ENCODE measurements around the gene CLCN3. TPM values are rescaled to one million over a fixed set of nuclear protein-coding genes. Genes with fewer than 3 reads are reported as not detected.
"Not testable (repeated sequence)": the region's sequence is repeated elsewhere in the genome, so short reads cannot be mapped to it uniquely, and the experiment has no call there.

Gene CLCN3
- total RNA-seq (2014; rRNA removed) (13.2 and 16.9 TPM in 2 replicates), Bru-seq, nascent RNA (percentile 77 among the genes with signal in this experiment), BruChase-seq, experiment 1, labeled RNA remaining after a 6-hour chase (percentile 73 among the genes with signal in this experiment), BruChase-seq, experiment 2, labeled RNA remaining after a 2-hour chase (percentile 68 among the genes with signal in this experiment)
- long read RNA-seq, full-length matches to known transcripts, result 50 of 74 reads
- long read RNA-seq, partial matches to known transcripts, result 11 of 74 reads
- long read RNA-seq, other reads (novel, unspliced or antisense), result 13 of 74 reads

DNA sequence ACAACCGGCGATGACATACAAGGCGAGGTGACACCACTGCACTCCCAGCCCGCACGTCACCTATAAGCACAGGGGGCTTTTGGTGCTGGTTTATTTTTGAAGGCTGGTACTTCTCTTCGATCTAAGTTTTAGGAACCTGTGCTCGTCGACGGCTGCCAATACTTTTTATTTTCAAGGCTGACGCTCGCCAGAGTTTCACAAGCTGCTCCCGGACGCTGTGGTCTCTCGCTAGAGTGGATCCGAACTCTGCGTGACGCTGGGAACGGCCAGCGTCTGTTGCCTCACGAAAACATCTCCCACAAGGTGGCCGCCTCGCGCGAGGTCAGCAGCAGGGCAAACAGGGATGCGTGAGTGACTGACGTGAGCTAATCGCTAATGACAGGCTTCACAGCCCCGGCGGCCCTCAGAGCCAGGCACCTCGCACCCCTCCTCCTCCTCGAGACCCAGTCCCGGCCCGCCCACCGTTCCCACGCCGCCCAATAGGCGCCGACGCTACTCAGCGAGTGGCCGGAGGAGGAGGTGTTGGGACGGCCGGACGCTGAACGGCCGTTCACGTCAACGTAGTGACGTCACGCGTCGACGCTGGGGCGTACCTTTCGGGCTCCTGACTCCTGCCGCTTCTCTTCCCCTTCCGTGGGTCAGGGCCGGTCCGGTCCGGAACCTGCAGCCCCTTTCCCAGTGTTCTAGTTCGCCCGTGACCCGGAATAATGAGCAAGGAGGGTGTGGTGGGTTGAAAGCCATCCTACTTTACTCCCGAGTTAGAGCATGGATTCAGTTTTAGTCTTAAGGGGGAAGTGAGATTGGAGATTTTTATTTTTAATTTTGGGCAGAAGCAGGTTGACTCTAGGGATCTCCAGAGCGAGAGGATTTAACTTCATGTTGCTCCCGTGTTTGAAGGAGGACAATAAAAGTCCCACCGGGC is at the start of gene CLCN3:
CLCN3 (plus strand) TSS at position 621 of the 922 bp plus-strand sequence. CDS start 15,351 bp downstream, outside the sequence.
- Histone ChIP-seq H3K79me2 (ENCODE audit: low read length) (peaks cover 48% of the 10 kb centered on the region), H2AFZ (ENCODE audit: low read length) (peak within 1 kb of the TSS; percentile 80), H3K9me2 (replicated peaks; ENCODE audit: low read length) (no peaks in the 10 kb centered on the region), H3K27me3 (ENCODE audit: low read length) (no peaks in the 10 kb centered on the region), H3K4me1 (ENCODE audit: insufficient read depth, low read length) (peaks cover 19% of the 10 kb centered on the region), H3F3A (ENCODE audit: low read length, unreplicated experiment) (no peaks in the 10 kb centered on the region), H3K36me3 (ENCODE audit: low read depth, low read length) (no peaks in the 10 kb centered on the region), H3K9me3 (ENCODE audit: low read length) (no peaks in the 10 kb centered on the region), H4K20me1 (ENCODE audit: low read length) (no peaks in the 10 kb centered on the region), H3K4me2 (ENCODE audit: low read length) (peak within 1 kb of the TSS; percentile 89), H3K9ac (ENCODE audit: low read length) (peak within 1 kb of the TSS; percentile 92), H3K27ac (ENCODE audit: low read length) (peak within 1 kb of the TSS; percentile 83), H3K4me3 (ENCODE audit: low read length) (peak within 1 kb of the TSS; percentile 92)
- no peak for TF ChIP-seq EZH2phosphoT487 (IDR thresholded peaks at IDR 0.05; ENCODE audit: borderline replicate concordance, low read length)
- no peak for TF ChIP-seq EZH2 (IDR thresholded peaks at IDR 0.05; ENCODE audit: low read length, unreplicated experiment)
- TF ChIP-seq, protein P1, sequence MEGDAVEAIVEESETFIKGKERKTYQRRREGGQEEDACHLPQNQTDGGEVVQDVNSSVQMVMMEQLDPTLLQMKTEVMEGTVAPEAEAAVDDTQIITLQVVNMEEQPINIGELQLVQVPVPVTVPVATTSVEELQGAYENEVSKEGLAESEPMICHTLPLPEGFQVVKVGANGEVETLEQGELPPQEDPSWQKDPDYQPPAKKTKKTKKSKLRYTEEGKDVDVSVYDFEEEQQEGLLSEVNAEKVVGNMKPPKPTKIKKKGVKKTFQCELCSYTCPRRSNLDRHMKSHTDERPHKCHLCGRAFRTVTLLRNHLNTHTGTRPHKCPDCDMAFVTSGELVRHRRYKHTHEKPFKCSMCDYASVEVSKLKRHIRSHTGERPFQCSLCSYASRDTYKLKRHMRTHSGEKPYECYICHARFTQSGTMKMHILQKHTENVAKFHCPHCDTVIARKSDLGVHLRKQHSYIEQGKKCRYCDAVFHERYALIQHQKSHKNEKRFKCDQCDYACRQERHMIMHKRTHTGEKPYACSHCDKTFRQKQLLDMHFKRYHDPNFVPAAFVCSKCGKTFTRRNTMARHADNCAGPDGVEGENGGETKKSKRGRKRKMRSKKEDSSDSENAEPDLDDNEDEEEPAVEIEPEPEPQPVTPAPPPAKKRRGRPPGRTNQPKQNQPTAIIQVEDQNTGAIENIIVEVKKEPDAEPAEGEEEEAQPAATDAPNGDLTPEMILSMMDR (conservative IDR thresholded peaks at IDR 0.05; ENCODE audit: low read depth, low read length), result no peak
- ChIA-PET POLR2A (ENCODE audit: unreplicated experiment) (interaction anchor here (0.6 kb wide), 1 partner anchor 1010 kb away, joined by 3 read pairs; no protein-coding TSS in a partner anchor), CTCF (interaction anchor here (0.7 to 1.0 kb wide), 2 partner anchors 39 to 358 kb away, joined by 3 read pairs; no protein-coding TSS in a partner anchor)
- BruUV-seq (replicated peaks), result no TSS peak
- DNase-seq, result peak; percentile 98
- peak; percentile 92 for ATAC-seq
- intact Hi-C loops (cut with micrococcal nuclease), result loop anchor here (1.0 to 10.0 kb wide), 4 partner anchors 15 to 175 kb away; no protein-coding TSS in a partner anchor

DNA sequence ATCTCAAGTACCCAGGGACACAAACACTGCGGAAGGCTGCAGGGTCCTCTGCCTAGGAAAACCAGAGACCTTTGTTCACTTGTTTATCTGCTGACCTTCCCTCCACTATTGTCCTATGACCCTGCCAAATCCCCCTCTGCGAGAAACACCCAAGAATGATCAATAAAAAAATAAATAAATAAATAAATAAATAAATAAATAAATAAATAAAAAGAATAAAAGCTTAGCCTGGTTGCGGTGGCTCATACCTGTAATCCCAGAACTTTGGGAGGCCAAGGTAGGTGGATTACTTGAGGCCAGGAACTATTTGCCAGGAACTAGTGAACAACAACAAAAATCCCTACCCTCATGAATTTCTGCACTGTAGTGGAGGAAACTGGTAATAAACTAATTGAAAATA is 49.4 kb upstream of the CLCN3 start:
- H3K4me3 ChIP-seq (ENCODE audit: low read length); ATAC-seq; H3K9ac ChIP-seq (ENCODE audit: low read length); H3K9me3 ChIP-seq (ENCODE audit: low read length); H3K4me2 ChIP-seq (ENCODE audit: low read length); H3K36me3 ChIP-seq (ENCODE audit: low read depth, low read length); H3K27me3 ChIP-seq (ENCODE audit: low read length); CTCF ChIA-PET; H3K9me2 ChIP-seq (replicated peaks; ENCODE audit: low read length); H3K79me2 ChIP-seq (ENCODE audit: low read length); H3K27ac ChIP-seq (ENCODE audit: low read length); BruUV-seq (replicated peaks); POLR2A ChIA-PET (ENCODE audit: unreplicated experiment); DNase-seq; H3K4me1 ChIP-seq (ENCODE audit: insufficient read depth, low read length); intact Hi-C loops (cut with micrococcal nuclease); H4K20me1 ChIP-seq (ENCODE audit: low read length); H2AFZ ChIP-seq (ENCODE audit: low read length); H3F3A ChIP-seq (ENCODE audit: low read length, unreplicated experiment): not testable (repeated sequence)

DNA sequence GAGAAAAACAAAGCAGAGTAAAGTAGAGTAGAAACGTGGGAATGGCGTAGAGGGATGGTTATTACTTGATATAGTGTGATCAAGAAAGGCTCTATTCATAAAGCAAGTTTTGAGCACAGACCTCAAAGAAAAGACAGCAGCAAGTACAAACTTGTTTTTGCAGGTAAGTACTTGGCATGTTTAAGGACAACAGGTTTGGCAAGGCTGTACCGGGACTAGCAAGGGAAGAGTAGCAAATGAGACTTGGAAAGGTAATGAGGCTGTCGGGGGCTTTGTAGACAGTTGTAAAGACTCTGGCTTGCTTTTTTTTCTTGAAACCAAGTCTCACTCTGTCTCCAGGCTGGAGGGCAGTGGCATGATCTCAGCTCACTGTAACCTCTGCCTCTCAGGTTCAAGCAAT is 48.9 kb upstream of the CLCN3 start:
- Histone ChIP-seq H3K79me2 (ENCODE audit: low read length) (no peaks in the 10 kb centered on the region), H2AFZ (ENCODE audit: low read length) (no peak overlapping the region), H3K9ac (ENCODE audit: low read length) (no peak overlapping the region), H3K9me2 (replicated peaks; ENCODE audit: low read length) (no peaks in the 10 kb centered on the region), H3K27me3 (ENCODE audit: low read length) (no peaks in the 10 kb centered on the region), H3K4me2 (ENCODE audit: low read length) (no peak overlapping the region), H3K4me1 (ENCODE audit: insufficient read depth, low read length) (no peaks in the 10 kb centered on the region), H3K4me3 (ENCODE audit: low read length) (no peak overlapping the region), H3K27ac (ENCODE audit: low read length) (no peak overlapping the region), H3K9me3 (ENCODE audit: low read length) (no peaks in the 10 kb centered on the region), H3K36me3 (ENCODE audit: low read depth, low read length) (no peaks in the 10 kb centered on the region; the same call in 1 of the 2 replicates), H3F3A (ENCODE audit: low read length, unreplicated experiment) (no peaks in the 10 kb centered on the region), H4K20me1 (ENCODE audit: low read length) (no peaks in the 10 kb centered on the region)
- DNase-seq, result no peak
- ATAC-seq, result no peak
- POLR2A ChIA-PET (ENCODE audit: unreplicated experiment), result no interaction called here
- TF ChIP-seq, protein P1 (conservative IDR thresholded peaks at IDR 0.05; ENCODE audit: low read depth, low read length), result no peak
- TF ChIP-seq EZH2 (IDR thresholded peaks at IDR 0.05; ENCODE audit: low read length, unreplicated experiment) (no peak), EZH2phosphoT487 (IDR thresholded peaks at IDR 0.05; ENCODE audit: borderline replicate concordance, low read length) (no peak)
- intact Hi-C loops (cut with micrococcal nuclease), result no loop called here
- no TSS peak for BruUV-seq (replicated peaks)
- CTCF ChIA-PET, result no interaction called here
